ENCODE data around the gene ITGA11.

DNA sequence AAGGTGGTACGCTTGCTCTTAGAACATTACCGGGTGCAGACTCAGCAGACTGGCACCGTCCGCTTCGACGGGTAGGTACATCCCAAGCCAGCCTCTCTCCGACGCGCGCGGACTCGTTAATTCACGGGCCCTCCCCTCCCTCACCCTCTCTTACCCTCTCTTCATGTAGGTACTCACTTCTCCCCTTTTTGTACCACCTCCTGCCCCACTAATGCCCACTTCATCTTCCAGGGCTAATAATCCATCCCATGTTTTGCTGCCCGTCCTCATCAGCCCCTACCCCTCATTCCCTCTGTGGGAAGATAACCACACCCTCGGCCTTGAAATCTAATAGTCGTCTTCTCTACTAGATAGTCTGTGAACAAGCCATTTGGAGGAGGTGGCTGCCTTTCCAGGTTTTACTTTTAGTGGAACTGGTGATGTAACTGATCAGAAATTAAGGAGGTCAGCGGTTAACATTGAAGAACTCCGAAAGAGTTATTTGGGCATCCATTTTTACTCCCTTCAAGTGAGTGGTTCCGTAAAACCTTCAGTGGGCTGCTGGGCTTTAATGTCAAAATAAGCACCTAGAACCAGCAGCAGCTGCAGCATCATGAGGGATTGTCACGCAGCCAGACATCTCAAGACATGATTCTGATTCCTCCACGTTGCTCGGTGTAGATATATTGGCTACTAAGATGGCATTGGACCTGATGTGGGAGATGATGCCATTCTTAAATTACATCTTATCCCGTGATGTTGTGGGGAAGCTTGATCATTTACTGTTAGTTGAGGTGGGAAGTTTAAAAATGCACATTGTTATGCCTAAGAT is 153.2 kb downstream of the ITGA11 start:
- TF ChIP-seq, protein P1, sequence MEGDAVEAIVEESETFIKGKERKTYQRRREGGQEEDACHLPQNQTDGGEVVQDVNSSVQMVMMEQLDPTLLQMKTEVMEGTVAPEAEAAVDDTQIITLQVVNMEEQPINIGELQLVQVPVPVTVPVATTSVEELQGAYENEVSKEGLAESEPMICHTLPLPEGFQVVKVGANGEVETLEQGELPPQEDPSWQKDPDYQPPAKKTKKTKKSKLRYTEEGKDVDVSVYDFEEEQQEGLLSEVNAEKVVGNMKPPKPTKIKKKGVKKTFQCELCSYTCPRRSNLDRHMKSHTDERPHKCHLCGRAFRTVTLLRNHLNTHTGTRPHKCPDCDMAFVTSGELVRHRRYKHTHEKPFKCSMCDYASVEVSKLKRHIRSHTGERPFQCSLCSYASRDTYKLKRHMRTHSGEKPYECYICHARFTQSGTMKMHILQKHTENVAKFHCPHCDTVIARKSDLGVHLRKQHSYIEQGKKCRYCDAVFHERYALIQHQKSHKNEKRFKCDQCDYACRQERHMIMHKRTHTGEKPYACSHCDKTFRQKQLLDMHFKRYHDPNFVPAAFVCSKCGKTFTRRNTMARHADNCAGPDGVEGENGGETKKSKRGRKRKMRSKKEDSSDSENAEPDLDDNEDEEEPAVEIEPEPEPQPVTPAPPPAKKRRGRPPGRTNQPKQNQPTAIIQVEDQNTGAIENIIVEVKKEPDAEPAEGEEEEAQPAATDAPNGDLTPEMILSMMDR (conservative IDR thresholded peaks at IDR 0.05; ENCODE audit: low read depth, low read length) = no peak
- no peak for TF ChIP-seq MXI1 (IDR thresholded peaks at IDR 0.05; ENCODE audit: borderline replicate concordance, low read depth, low read length)
- TF ChIP-seq NFE2L2 (IDR thresholded peaks at IDR 0.05; ENCODE audit: low read depth, low read length) = no peak
- TF ChIP-seq POLR2A (IDR thresholded peaks at IDR 0.05; ENCODE audit: low read depth, low read length) = no peak
- TF ChIP-seq MAZ (IDR thresholded peaks at IDR 0.05; ENCODE audit: borderline replicate concordance, low read depth, low read length) = no peak

Data from IMR-90 (cell line).